ENCODE results near the gene TNFRSF1B.
A peak's percentile ranks its signal among the peaks of the same experiment; 100 is the strongest.

Gene TNFRSF1B

DNA sequence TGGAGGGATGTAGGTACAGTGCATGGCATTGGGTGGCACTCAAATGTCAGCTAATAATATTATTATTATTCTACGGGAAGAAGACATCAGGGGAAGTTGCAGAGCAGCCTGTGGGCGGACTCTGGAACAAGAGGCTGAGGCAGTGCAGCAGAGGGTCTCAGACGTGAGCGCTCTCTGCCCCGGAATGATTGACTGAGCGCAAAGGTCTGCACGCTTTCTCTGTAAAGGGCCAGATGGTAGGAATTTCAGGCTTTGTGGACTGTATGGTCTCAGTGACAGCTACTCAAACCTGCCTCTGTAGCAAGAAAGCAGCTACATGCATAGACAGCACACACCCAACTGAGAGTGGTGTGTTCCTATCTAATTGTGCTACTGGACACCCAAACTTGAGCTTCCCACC is 33.4 kb downstream of the TNFRSF1B start:
- TF ChIP-seq, protein P1, sequence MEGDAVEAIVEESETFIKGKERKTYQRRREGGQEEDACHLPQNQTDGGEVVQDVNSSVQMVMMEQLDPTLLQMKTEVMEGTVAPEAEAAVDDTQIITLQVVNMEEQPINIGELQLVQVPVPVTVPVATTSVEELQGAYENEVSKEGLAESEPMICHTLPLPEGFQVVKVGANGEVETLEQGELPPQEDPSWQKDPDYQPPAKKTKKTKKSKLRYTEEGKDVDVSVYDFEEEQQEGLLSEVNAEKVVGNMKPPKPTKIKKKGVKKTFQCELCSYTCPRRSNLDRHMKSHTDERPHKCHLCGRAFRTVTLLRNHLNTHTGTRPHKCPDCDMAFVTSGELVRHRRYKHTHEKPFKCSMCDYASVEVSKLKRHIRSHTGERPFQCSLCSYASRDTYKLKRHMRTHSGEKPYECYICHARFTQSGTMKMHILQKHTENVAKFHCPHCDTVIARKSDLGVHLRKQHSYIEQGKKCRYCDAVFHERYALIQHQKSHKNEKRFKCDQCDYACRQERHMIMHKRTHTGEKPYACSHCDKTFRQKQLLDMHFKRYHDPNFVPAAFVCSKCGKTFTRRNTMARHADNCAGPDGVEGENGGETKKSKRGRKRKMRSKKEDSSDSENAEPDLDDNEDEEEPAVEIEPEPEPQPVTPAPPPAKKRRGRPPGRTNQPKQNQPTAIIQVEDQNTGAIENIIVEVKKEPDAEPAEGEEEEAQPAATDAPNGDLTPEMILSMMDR (IDR thresholded peaks at IDR 0.05; ENCODE audit: extremely low read depth, insufficient read depth, missing control alignments), result no peak
- in situ Hi-C loops (cut with MboI; ENCODE audit: low pct_unique_long_range_greater_than_20kb, low sequenced_read_pairs, unreplicated experiment), result no loop called here
- DNase-seq (ENCODE audit: low spot score), result no peak

DNA sequence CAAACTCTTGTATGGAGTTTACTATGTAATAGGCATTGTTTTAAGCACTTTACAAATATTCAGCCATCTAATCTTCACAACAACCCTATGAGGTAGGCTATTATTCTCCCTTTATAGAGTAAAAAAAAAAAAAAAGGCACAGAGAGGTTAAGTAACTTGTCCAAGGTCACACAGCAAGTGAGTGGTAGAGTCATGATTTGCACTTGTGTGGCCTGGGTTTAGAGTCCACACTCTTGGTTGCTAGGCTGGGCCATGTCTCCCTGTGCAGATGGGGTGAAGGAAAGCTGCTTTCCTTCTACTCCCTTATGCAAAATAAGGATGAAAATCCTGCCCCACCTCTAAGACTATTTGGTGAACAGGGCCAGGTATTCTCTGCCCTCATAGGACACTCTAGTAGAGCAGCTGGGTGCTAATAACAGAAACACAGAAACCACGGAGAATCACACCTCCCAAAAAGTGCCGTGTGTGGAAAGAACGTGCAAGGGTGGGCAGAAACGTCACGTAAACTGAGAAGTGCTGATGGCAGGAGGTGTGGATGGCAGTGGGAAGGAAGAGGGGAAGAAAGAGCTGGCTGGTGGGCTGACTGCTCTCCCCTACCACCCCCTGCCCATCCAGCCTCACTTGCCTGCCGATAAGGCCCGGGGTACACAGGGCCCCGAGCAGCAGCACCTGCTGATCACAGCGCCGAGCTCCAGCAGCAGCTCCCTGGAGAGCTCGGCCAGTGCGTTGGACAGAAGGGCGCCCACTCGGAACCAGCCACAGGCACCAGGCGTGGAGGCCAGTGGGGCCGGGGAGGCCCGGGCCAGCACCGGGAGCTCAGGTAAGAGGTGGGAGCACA is 34.8 kb downstream of the TNFRSF1B start:
- TF ChIP-seq, protein P1 (IDR thresholded peaks at IDR 0.05; ENCODE audit: extremely low read depth, insufficient read depth, missing control alignments), result no peak
- DNase-seq (ENCODE audit: low spot score), result no peak
- in situ Hi-C loops (cut with MboI; ENCODE audit: low pct_unique_long_range_greater_than_20kb, low sequenced_read_pairs, unreplicated experiment), result no loop called here

DNA sequence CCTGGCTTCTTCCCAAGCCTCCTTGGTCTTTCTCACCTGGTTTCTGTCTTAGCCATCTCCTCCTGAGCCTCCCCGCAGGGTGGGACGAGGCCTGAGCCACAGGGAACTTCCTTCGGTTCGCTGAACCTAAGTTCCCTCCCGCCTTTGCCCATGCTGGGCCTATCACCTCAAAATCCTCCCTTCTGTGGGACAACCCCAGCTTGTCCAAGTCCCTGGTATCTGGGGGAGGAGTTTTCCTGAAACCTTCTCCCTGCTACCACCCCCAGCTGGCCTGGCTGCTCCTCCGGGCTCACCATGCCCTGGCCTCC is 35.4 kb downstream of the TNFRSF1B start:
- TF ChIP-seq, protein P1 (IDR thresholded peaks at IDR 0.05; ENCODE audit: extremely low read depth, insufficient read depth, missing control alignments), result no peak
- no peak for DNase-seq (ENCODE audit: low spot score)
- in situ Hi-C loops (cut with MboI; ENCODE audit: low pct_unique_long_range_greater_than_20kb, low sequenced_read_pairs, unreplicated experiment), result no loop called here

GRCh38 chr1:12202577-12202976 is 35.8 kb downstream of the TNFRSF1B start:
- in situ Hi-C loops (cut with MboI; ENCODE audit: low pct_unique_long_range_greater_than_20kb, low sequenced_read_pairs, unreplicated experiment), result no loop called here
- no peak for DNase-seq (ENCODE audit: low spot score)
- TF ChIP-seq, protein P1 (IDR thresholded peaks at IDR 0.05; ENCODE audit: extremely low read depth, insufficient read depth, missing control alignments), result no peak

GRCh38 chr1:12203216-12204007 is 36.6 kb downstream of the TNFRSF1B start:
- in situ Hi-C loops (cut with MboI; ENCODE audit: low pct_unique_long_range_greater_than_20kb, low sequenced_read_pairs, unreplicated experiment), result no loop called here
- TF ChIP-seq, protein P1 (IDR thresholded peaks at IDR 0.05; ENCODE audit: extremely low read depth, insufficient read depth, missing control alignments), result no peak
- DNase-seq (ENCODE audit: low spot score), result no peak

- DNase-seq (ENCODE audit: low spot score), result peak; percentile 63
- TF ChIP-seq, protein P1 (IDR thresholded peaks at IDR 0.05; ENCODE audit: extremely low read depth, insufficient read depth, missing control alignments), result no peak
- in situ Hi-C loops (cut with MboI; ENCODE audit: low pct_unique_long_range_greater_than_20kb, low sequenced_read_pairs, unreplicated experiment), result no loop called here
These were observed 37.3 kb downstream of the TNFRSF1B start for GRCh38 chr1:12204140-12204539.

Measured in GM13977 (cell line).